ENCODE data around the gene ACE.

- no peak for TF ChIP-seq CTCF (IDR thresholded peaks at IDR 0.05)
- no peak for TF ChIP-seq HMGXB4 (CRISPR knock-in tag; IDR thresholded peaks at IDR 0.05)
- TF ChIP-seq ATF3 (CRISPR knock-in tag; conservative IDR thresholded peaks at IDR 0.05): no peak
- no peak for TF ChIP-seq ELF4 (CRISPR knock-in tag; IDR thresholded peaks at IDR 0.05; ENCODE audit: low read depth)
- no peak for TF ChIP-seq ATF2 (CRISPR knock-in tag; IDR thresholded peaks at IDR 0.05; ENCODE audit: borderline replicate concordance, low read depth)
- TF ChIP-seq MLX (CRISPR knock-in tag; IDR thresholded peaks at IDR 0.05): no peak
- TF ChIP-seq ESRRA (CRISPR knock-in tag; IDR thresholded peaks at IDR 0.05; ENCODE audit: borderline replicate concordance): no peak
- no peak for TF ChIP-seq ZNF416 (CRISPR knock-in tag; IDR thresholded peaks at IDR 0.05)
- TF ChIP-seq JUN (CRISPR knock-in tag; IDR thresholded peaks at IDR 0.05): no peak
Observed at GRCh38 chr17:63480826-63481487, 4.1 kb downstream of the ACE start.
